SH-SY5Y (cell line): ENCODE results near the gene MACO1.

ENCODE experiments used
- GATA2 ChIP-seq: IDR thresholded peaks from 2 replicates; pipeline ENCODE4 v1.6.1; 2011; ENCODE audit warnings: mild to moderate bottlenecking, low read depth, low read length
- GATA3 ChIP-seq: IDR thresholded peaks from 2 replicates; pipeline ENCODE4 v1.6.1; 2011; ENCODE audit warnings: low read depth, mild to moderate bottlenecking, low read length, moderate library complexity

The MACO1 gene

DNA sequence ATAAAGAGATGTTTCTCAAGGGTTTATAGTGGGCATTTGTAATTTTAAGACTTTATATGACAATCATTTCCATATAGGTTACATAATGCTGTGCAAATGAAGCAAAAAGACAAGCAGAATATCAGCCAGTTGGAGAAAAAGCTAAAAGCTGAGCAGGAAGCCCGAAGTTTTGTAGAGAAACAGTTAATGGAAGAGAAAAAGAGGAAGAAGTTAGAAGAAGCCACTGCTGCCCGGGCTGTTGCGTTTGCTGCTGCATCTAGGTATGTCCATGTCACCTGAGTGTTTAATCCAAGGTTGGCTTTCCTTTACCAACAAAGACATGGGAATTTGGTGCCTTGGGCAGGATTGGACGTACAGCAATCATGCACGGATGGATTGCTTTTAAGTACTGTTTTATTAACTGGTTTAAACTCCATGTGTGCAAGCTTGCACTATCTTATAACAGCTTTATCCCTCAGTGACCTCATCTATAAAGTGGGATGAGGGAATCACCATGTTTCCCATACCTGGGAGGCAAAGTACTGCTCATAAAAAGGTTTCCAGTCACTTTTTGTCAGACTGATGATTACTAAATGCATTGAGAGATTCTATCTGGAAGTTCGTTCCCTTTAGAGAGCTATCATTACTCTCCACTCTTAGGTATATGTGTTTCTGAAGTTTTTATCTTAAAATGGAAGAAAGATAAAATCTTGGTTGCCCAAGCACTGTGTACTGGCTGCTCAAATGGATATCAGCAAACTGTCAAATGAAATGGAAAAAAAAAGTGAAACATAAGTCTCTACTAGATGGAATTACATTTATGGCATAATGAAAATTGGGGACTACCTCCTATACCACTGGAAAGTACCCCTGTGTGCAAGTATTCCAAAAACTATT, 55.1 kb downstream of the MACO1 start:
- TF ChIP-seq GATA3 (no peak), GATA2 (no peak)

DNA sequence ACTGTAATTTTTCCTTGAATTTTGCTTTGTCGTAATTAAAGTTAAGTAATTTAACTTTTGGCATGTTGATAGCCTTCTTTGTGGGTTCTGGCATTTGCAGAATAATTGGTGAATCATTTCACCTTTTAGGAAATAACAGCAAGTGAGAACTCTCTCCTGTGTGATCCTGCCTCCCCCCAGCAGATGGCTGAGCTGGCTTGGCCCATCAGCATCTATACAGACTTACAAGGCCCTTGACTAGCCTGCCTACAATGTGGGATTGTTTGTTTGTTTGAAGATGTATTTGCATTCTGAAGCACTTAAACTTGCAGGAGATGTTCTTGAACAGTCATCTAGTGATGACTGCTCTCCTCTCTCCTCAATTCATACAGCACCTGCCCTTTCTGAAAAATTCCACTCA, 55.9 kb downstream of the MACO1 start:
- TF ChIP-seq GATA3 (no peak), GATA2 (no peak)

DNA sequence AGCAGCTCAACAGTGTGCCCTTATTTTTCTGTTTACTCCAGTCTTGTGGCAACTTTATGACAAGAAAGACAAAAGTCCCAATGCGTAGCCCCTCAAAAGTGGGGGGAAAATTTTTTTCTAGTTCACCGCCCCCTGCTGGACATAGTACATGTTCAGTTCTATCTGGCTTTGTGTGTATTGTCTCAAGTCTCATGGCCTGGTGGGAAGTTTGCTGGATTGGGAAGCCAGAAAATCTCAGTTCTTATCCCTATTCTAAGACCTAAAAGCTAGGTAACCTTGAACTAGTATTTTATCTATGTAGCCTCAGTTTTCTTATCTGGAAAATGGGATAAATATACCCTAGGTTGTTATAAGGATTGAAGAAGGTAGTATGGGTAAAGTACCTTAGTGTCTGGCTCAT, 56.9 kb downstream of the MACO1 start:
- TF ChIP-seq GATA2 (no peak), GATA3 (no peak)

DNA sequence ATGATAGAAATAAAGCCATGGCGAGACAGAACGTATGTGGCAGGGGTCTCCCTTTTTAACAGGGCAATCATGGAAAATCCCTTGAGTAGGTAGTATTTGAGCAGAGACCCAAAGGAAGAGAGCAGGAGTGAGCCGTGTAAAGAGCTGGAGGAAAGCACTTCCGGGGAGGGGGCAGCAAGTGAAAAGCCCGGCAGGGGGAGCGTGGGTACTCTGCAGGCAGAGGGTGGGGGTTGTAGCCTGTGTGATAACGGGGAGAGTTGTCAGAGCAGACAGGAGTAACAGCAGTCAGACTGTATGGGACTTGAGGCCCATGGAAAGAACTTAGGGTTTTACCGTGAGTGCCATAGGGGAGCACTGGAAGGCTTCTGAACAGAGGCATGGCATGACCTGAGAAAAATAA, 61.6 kb downstream of the MACO1 start:
- TF ChIP-seq GATA3, result no peak
- TF ChIP-seq GATA2, result no peak

DNA sequence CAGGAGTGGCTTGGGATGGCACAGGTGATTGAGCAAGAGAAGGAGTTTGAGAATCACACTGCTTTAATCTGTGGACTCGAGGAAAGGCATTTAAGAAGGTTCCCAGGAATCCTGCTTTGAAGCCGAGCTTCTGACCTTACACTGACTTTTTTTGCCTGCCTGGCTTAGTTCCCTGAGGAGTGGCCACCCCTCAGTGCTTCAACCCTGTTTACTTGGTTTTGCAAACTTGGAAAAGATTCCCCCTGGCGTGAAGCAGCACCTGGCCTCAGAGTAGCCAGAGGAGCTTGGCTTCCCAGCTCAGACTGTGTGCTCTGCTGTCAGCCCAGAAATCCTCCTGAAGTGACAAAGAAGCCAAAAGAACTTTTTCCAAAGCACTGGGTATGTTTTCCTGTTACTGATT, 64.3 kb downstream of the MACO1 start:
- TF ChIP-seq GATA3 (no peak), GATA2 (no peak)

DNA sequence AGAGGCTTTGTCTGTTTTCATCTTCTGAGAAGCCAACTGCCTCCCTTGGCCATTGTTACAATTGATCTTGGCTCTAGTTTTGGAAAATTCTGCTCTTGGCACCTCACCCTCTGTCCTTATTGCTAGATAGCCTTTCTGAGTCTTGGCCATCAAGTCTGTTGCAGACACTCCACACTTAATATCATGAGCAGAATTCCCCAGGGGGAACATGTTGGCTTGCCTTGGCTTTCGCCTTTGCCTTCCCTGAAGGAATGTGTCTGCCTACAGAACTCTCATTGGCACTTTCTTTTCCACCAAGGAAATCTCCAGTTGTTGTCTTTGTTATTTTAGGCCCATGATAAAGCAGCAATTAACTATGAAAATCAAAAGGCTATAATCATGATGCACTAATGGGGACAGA, 70.0 kb downstream of the MACO1 start:
- TF ChIP-seq GATA3 (no peak), GATA2 (no peak)

DNA sequence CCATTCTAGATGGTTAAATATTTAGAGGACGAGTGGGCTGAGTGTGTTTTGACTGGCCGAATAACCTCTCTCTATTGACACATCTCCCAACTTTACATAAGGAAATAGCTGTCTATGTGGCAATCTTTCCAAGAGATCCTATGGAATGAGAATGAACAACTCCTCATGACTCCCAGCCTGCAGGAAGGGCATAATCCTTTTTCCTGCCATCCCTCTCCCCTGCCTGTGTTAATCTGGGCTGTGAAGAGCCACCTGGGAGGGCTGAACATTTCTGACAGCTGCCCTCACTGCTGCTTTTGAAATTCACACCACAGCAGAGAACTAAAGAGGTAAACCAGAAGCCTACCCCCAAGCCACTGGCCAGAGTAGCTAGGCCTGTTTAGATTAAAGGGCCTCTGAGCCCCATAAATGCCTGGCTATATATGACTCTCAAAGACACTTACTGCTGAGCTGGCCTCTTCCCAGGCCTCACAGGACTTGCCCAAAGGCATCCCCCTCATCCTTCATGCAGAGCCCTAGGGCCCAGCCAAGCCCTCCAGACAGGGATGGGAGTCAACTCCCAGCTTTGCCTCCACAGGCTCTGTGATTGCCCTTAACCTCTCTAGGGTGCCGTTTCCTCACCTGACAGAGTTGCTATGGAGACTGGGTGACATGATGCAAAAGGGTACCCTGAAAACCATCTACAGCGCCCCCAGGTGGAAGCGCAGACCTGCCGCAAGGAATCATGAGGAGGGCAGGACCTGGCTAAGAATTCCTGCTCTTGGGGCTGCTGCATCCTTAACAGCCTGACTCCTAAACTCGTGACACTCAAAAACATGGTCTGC, 70.8 kb downstream of the MACO1 start:
- TF ChIP-seq GATA2, result no peak
- no peak for TF ChIP-seq GATA3

DNA sequence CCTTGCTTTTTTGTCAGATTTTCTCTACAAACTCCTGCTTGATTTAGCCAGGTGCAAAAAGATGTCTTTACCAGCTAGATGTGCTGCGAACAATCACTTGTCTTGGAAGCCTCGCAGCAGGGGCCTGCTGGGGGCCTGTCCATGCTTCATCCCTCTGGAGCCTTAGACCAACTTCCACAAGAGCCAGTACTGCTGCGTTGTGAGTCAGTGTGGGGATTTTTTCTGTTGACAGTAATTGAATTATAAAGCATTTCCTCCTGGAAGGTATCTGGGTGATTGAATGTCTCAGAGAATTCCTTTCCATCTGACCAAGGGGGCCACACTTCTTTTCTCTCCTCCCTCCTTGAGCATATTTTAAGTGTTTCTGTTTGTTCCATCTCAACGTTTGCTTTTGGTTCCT, 72.3 kb downstream of the MACO1 start:
- TF ChIP-seq GATA3, result no peak
- no peak for TF ChIP-seq GATA2

DNA sequence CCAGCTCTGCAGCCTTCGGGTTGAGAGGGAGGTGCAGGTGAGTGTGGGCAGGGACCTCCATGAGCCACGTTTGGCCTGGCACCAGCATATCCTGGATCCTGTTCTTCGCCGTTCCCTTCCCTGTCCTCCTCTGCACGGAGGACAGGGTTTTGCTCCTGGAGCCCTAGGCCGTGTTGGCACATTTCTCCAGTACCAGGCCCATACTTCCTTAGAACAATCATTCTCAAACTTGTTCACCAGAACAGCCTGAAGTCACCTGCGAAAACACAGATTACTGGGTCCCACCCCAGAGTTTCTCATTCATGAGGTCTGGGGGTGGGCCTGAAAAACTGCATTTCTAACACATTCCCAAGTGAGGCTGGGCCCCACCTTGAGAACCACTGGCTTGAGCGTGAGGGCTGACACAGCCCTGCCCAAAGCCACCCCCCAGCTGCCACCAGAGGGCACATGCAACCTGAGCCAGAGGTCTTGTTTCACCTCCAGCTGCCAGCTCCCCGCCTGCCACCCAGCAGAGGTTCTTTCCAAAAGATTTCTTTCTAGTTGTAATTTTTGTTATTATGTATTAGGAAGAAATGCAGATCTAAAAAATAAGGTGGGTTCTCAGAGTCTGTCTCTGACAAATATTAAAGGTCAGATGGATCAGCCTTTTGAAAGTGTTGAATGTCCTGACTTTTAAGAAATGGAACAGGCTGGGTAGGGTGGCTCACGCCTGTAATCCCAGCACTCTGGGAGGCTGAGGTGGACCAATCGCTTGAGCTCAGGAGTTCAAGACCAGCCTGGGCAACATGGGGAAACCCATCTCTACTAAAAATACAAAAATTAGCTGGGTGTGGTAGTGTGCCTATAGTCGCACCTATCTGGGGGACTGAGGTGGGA, 73.1 kb downstream of the MACO1 start:
- TF ChIP-seq GATA2 (no peak), GATA3 (no peak)

DNA sequence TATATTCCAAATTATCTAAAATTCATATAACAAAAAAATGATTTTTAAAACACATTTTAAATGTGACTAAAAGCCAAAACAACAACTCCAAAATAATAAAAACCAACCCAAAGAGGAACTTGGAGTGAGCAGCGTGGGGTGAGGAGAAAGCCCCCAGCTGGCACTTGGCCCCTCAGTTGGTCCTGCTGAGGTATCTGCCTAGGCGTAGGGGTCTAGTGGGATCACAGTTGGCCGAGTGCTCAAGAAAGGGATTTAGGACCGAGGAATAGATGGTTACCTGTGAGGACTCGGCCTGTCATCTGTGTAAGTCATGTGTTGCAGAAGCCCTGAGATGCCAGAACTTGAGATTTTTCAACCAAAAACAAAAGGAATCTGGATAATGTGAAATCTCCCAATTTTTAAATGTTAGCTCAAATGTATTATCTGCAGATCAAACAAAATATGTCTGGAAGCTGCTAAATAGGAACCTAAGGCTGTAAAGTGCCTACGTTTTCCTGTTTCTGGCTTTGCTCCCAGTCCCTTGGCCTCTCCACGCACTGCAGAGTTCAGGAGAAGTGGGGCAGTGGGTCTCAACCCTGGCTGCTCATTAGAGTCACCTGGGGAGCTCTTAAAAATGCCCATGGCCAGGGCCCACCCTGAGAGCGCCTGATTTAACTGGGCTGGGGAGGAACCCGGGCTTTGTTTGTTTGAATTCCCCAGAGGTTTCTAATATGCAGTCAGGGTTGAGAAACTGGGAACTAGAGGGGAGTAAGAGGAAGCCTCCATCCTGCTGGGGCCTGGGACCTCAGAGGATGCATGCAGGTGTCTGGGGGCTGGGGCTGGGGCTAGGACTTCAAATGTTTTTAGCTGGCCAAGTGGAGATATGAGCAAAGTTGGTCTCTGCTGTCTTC, 74.3 kb downstream of the MACO1 start:
- TF ChIP-seq GATA2 (peak; percentile 42; the same call in 1 of the 2 replicates), GATA3 (no peak)

DNA sequence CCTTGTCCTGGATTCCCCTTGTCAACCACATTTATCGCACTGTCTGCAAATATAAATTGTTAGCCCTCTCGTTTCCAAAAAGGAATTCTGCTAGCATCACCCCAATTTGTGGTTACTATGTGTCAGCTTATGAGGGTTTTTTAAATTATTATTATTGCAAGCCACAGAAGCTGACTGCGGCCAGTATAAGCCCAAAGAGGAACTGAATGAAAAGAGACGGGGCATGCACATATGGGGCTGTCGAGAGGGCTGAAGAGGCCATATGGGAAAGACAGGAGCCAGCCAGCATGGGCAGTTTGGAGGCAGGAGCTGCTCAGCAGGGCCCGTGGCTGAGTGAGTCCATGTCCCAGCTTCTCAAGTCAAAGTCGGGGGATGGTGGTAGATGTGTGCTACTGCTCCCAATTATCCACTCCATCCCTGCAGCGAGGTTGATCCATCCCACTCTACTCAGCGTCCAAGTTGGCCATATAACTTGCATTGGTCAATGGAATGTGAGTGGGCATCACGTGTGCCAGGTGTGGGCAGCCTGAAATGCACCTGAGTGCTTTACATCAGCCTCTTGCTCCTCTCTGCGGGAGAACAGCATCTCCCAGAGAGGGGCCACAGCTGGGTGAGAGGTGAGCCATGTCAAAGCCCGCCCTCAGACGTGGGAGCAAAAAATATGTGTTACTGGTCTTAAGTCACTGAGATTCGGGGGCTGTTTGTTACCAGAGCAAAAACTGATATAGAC, 75.1 kb downstream of the MACO1 start:
- TF ChIP-seq GATA2, result no peak
- TF ChIP-seq GATA3, result no peak

DNA sequence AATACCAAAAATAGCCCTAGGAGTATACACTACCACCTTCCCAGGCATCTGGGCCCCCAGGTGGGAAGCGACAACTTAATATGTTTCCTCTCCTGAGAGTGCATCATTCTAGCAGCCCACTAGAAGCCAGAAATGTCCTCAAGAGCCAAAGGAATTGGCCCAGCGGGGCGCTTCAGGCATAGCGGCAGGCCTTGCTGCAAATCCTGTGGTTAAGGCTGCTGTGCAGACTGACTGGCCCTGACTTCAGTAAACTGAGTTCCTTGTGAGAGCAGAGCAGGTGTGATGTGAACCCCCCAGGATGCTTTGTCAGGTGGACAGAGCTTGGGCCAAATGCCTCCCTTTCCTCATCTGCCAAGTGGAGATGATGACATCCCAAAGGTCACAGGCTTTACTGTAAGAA, 83.0 kb downstream of the MACO1 start:
- TF ChIP-seq GATA3, result no peak
- no peak for TF ChIP-seq GATA2

DNA sequence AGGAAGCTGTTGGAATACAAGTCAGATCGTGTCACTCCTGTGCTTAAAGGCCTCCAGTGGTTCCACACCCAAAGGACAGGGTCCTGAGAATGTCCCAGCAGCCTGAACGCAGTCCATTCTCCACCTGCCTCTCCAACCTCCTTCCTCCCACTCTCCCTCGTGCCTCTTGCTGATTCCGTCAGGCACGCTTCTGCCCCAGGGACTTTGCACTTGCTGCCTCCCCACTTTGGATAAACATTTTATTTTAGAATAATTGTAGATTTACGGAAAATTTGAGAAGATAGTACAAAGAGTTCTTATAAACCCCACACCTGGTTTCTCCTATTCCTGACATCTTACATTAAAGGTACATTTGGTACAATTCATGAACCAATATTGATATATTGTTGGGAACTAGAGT, 84.3 kb downstream of the MACO1 start:
- no peak for TF ChIP-seq GATA3
- TF ChIP-seq GATA2, result no peak
